H7 (cell line): ENCODE results near the gene NEDD4L. TPM values are rescaled to one million over a fixed set of nuclear protein-coding genes. Genes with fewer than 3 reads are reported as not detected.
A peak's percentile ranks its signal among the peaks of the same experiment; 100 is the strongest.
"Not testable (repeated sequence)": the region's sequence is repeated elsewhere in the genome, so short reads cannot be mapped to it uniquely, and the experiment has no call there.

ENCODE experiments used
- DNase-seq: peaks from one replicate; pipeline ENCODE4 v3.0.0; 2012
- H3K27me3 ChIP-seq: 2 replicates; pipeline ENCODE4 v1.6.0; 2011; ENCODE audit warnings: mild to moderate bottlenecking, low read length; ENCODE audit not compliant: control insufficient read depth, insufficient read depth
- H3K36me3 ChIP-seq: replicated peaks from 2 replicates; pipeline ENCODE4 v1.5.1; 2011; ENCODE audit warnings: low read length; ENCODE audit not compliant: control insufficient read depth, insufficient read depth
- H3K4me3 ChIP-seq: 2 replicates; pipeline ENCODE4 v1.5.1; 2011; ENCODE audit warnings: low read depth, mild to moderate bottlenecking, control low read depth, low read length, moderate library complexity; ENCODE audit not compliant: insufficient read depth
- total RNA-seq: library from RNA; depleted of rRNA; stranded (reverse); fragments of >200 nt; shearing (Covaris generic); gene quantifications from 2 replicates; pipeline ENCODE4 v1.2.3, GENCODE V29; 2014

The NEDD4L gene
- total RNA-seq, 1 experiment from 2014 or later: 39.8 TPM

- Histone ChIP-seq H3K36me3 (no peaks in the 10 kb centered on the region), H3K27me3 (no peaks in the 10 kb centered on the region; the same call in 1 of the 2 replicates), H3K4me3 (no peak overlapping the region)
- no peak for DNase-seq
Measured at GRCh38 chr18:58416704-58417683, 373.0 kb downstream of the NEDD4L start.

- Histone ChIP-seq H3K36me3 (no peaks in the 10 kb centered on the region), H3K4me3 (no peak overlapping the region), H3K27me3 (no peaks in the 10 kb centered on the region; the same call in 1 of the 2 replicates)
- DNase-seq: no peak
Measured at GRCh38 chr18:58417752-58418151, 373.7 kb downstream of the NEDD4L start.

GRCh38 chr18:58418361-58418760 lies 374.3 kb downstream of the NEDD4L start:
- no peak for DNase-seq
- no peak overlapping the region for H3K4me3 ChIP-seq
- no peaks in the 10 kb centered on the region for H3K36me3 ChIP-seq
- no peaks in the 10 kb centered on the region; the same call in 1 of the 2 replicates for H3K27me3 ChIP-seq

GRCh38 chr18:58419587-58420199 lies 375.7 kb downstream of the NEDD4L start:
- no peak for DNase-seq
- H3K27me3 ChIP-seq: no peaks in the 10 kb centered on the region; the same call in 1 of the 2 replicates
- no peak overlapping the region for H3K4me3 ChIP-seq
- H3K36me3 ChIP-seq: no peaks in the 10 kb centered on the region

GRCh38 chr18:58426611-58427010 lies 382.6 kb downstream of the NEDD4L start:
- no peak for DNase-seq
- Histone ChIP-seq H3K27me3 (no peaks in the 10 kb centered on the region), H3K36me3 (no peaks in the 10 kb centered on the region), H3K4me3 (no peak overlapping the region)

GRCh38 chr18:58427321-58427720 lies 383.3 kb downstream of the NEDD4L start:
- DNase-seq: no peak
- Histone ChIP-seq H3K36me3 (no peaks in the 10 kb centered on the region), H3K4me3 (no peak overlapping the region)

GRCh38 chr18:58429442-58429841 lies 385.4 kb downstream of the NEDD4L start:
- Histone ChIP-seq H3K27me3 (no peaks in the 10 kb centered on the region), H3K36me3 (no peaks in the 10 kb centered on the region), H3K4me3 (no peak overlapping the region)
- no peak for DNase-seq

More at GRCh38 chr18:58427321-58427720, 383.3 kb downstream of the NEDD4L start:
- H3K27me3 ChIP-seq: no peaks in the 10 kb centered on the region

GRCh38 chr18:58431215-58431614 lies 387.2 kb downstream of the NEDD4L start:
- Histone ChIP-seq H3K36me3 (no peaks in the 10 kb centered on the region), H3K27me3 (no peaks in the 10 kb centered on the region), H3K4me3 (no peak overlapping the region)
- DNase-seq: no peak

- no peaks in the 10 kb centered on the region for H3K36me3 ChIP-seq
- no peak for DNase-seq
- H3K4me3 ChIP-seq: no peak overlapping the region
- no peaks in the 10 kb centered on the region for H3K27me3 ChIP-seq
Measured at GRCh38 chr18:58432050-58432727, 388.2 kb downstream of the NEDD4L start.

GRCh38 chr18:58435221-58436005 lies 391.4 kb downstream of the NEDD4L start:
- H3K36me3 ChIP-seq, H3K27me3 ChIP-seq, DNase-seq, H3K4me3 ChIP-seq: not testable (repeated sequence)

GRCh38 chr18:58438161-58438957 lies 394.3 kb downstream of the NEDD4L start:
- Histone ChIP-seq H3K27me3 (no peaks in the 10 kb centered on the region), H3K36me3 (no peaks in the 10 kb centered on the region), H3K4me3 (no peak overlapping the region)
- no peak for DNase-seq

- no peak for DNase-seq
- no peak overlapping the region for H3K4me3 ChIP-seq
- H3K27me3 ChIP-seq: no peaks in the 10 kb centered on the region
- H3K36me3 ChIP-seq: no peaks in the 10 kb centered on the region
Measured at GRCh38 chr18:58438958-58439300, 394.9 kb downstream of the NEDD4L start.

GRCh38 chr18:58443671-58444070 lies 399.6 kb downstream of the NEDD4L start:
- peak; percentile 67 for DNase-seq
- no peaks in the 10 kb centered on the region for H3K27me3 ChIP-seq
- no peak overlapping the region for H3K4me3 ChIP-seq

More at GRCh38 chr18:58443671-58444070, 399.6 kb downstream of the NEDD4L start:
- no peaks in the 10 kb centered on the region for H3K36me3 ChIP-seq
